ENCODE measurements around the gene HCFC1R1.

- TF ChIP-seq CTCF (IDR thresholded peaks at IDR 0.05) (no peak), POLR2A (IDR thresholded peaks at IDR 0.05) (no peak)
These were observed 50.0 kb downstream of the HCFC1R1 start for GRCh38 chr16:2973605-2974318.

Measured in adrenal gland (tissue), 5 donors.